Putamen (tissue), 1 donor: ENCODE data around the gene PSTK.
A peak's percentile ranks its signal among the peaks of the same experiment; 100 is the strongest.

Source experiments
- DNase-seq: peaks from one replicate; pipeline ENCODE4 v3.0.0-alpha.2; 2016; ENCODE audit warnings: low spot score

PSTK gene, protein sequence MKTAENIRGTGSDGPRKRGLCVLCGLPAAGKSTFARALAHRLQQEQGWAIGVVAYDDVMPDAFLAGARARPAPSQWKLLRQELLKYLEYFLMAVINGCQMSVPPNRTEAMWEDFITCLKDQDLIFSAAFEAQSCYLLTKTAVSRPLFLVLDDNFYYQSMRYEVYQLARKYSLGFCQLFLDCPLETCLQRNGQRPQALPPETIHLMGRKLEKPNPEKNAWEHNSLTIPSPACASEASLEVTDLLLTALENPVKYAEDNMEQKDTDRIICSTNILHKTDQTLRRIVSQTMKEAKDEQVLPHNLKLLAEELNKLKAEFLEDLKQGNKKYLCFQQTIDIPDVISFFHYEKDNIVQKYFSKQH

DNA sequence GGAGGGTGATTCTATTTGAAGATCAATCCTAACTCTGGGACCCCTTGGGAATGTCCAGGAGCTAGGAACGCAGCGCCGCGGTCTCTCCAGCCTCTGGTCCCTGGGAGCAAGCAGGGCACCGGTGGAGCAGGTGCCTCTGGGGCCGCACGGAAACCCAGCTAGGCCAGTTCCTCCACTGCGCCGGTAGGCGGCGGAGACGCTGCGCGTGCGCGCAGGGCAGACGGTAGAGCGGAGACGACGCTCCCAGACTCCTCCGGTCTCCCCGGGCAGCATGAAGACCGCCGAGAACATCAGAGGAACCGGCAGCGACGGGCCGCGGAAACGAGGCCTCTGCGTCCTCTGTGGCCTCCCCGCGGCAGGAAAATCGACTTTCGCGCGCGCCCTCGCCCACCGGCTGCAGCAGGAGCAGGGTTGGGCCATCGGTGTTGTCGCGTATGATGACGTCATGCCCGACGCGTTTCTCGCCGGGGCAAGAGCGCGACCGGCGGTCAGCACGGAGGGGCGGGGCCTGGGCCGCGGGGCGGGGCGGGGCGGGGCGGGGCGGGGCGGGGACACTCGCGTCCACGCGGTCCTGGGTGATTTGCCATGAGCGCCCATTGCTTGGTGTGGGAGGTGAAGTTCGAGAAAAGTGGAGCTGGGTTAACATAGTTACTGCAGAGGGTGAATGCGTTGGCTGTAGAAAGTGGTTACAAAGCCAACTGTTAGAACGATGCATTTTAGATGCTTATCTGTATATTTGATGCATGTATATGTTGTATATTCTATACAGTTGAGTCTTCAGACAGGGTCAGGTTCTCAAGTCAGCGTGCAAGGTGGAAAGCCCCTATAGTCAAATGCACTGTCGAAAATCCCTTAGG lies at the start of gene PSTK:
PSTK (plus strand) TSS at position 193 of the 857 bp plus-strand sequence; CDS start at position 272, 79 bp downstream.
- peak; percentile 91 for DNase-seq

DNA sequence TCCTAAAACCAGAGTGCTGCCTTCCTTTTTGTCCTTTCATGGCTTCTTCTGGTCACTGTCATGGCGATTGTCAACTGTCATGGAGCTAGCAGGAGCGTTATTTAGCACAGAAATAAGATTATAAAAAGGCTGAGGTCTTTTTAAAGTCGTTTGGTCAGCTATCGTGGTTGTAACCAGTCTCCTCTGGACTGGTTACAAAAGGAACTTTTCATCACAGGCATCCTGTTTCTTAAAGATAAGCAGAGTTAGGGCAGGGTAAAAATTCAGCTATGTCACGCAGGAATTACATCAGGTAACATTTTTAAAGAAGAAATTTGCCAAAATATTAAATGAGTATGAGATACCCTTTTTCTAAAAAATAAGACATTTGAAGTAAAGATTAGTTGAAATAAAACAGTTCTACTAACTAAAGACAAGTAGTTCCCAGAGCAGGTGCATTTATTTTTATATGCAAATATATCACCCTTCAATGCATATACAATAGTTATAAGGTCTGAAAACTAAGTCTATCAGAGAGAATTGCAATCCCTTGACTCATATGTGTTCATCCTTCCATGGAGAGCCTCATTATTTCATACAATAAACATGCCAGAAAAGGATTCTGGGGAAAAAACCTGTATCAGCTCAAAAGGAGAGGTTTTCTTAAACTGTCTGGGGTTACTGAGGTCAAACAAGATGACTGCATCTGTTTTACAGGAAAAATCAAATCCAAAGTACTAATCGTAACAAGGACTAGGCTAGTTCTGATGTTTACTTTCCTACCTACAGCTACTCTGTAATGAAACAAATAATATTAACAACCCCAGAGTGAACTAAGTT lies 48.9 kb upstream of the PSTK start:
- DNase-seq, result no peak

DNA sequence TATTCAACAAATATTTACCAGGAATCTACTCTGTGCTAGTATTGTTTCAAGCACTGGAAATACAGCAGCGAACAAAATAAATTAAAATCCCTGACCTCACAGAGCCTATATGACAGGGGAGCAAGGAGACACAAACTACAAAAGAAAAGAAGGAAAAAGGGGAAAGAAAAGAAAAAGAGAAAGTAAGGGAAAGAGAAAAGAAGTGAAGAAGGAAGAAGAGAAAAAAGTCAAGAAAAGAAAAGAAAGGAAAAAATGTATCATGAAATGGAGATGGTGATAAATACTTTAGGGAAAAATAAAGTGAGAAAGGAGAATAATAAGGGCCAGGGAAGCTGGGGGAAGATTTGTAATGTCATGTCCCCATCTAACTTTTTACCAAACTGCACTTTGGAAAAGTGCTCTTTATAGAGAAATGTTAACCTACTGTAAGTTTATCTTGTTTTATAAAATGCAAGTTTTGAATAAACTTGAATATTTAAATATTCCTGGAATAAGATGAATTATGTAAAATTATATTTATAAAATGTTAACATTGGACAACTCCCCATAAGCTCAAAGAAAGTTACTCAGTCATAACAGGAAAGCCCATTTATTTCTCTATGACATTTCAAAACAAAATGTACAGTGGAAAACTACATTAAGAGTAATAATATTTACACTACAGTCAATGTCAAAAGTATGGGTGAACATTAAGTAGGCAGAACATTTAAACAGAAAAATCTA lies 40.9 kb upstream of the PSTK start:
- no peak for DNase-seq

DNA sequence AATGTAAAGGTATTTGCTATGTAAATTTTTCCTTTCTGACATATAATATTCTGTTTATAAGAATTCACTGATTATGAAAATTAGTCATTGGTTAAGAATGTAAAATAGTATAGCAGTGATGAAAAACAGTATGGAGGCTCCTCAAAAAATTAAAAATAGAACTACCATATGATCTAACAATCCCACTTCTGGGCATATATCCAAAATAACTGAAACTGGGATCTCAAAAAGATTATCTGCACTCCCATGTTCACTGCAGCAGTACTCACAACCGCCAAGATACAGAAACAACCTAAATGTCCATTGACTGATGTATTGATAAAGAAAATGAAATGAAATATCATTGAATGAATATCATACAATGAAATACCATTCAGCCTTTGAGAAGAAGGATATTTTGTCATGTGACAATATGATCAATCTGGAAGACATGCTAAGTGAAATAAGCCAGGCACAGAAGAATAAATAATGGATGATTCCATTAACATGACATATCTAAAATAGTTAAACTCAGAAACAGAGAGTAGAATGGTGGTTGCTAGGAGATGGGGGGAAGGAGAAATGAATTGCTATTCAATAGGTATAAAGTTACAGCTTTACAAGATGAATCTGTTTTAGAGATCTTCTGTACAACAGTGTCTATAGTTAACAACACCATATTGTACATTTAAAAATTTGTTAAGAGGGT lies 40.2 kb upstream of the PSTK start:
- DNase-seq, result no peak

DNA sequence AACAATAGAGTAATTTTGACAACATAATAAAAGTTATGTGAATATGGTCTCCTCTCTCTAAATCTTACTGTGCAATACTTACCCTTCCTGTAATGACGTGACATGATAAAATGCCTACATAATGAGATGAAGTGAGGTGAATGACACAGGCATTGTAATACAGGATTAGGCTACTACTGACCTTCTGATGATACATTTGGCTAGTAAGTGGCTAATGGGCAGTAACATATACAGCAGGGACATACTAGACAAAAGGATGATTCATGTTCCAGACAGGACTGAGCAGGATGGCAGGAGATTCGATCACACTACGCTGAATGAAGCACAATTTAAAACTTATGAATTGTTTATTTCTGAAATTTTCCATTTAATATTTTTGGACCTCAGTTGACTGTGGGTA lies 30.9 kb upstream of the PSTK start:
- DNase-seq, result no peak

DNA sequence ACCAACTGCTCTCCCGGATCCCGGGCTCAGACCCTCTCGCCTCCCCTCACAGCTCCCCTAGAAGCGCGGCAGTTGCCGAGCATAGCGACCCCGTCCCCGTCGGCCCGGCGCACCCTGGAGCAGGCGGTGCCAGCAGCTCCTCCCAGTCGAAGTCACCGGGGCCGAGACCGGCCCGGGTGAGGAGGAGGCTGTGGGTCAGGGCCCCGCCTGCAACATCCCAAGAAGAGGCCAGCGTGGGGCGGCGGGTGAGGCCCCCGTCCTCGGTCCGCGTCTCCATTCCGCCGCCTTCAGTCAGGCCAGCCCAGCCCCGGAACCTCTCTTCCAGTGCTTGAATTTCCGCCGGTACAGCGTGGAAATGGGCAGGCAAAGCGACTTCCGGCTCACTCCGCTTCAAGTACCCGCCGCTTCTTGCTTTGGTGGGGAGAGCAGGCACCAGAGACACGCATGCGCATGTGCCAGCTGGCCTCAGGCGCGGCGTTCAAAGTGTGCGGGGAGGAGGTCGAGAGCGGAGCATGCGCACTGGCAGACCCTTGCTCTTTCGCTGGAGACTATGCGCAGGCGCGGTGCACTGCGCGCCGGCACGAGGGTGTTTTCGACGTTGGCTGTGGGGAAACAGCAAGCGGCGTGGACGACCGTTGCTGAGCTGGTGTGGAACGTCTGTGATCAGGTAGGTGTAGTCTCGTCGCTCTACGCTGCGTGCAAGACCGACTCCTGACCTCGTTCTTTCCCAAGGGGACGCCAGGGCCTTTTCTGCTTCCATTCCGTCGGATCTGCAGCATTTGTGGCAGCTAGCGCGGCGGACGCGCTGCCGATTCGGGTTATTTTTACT lies 26.1 kb upstream of the PSTK start, which contains the start of gene C10orf88:
C10orf88 (minus strand) TSS at position 326 of the 829 bp plus-strand sequence; CDS start at position 277, 49 bp downstream.
- peak; percentile 99 for DNase-seq

DNA sequence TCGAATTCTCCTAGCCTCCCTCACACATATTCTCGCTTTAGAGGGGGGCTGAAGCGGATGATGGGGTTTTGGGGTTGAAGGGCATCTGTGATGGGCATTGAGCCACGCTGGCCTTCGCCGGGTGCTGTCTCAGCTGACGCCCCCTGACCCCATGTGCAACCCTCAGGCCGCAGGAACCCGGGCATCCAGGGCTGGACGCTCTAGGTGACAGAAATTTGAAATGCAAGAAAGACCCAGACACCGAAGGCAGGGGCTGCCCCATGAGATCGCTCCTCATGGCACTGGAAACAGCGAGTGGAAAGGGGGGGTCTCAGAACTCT lies 25.5 kb upstream of the PSTK start:
- DNase-seq, result no peak

DNA sequence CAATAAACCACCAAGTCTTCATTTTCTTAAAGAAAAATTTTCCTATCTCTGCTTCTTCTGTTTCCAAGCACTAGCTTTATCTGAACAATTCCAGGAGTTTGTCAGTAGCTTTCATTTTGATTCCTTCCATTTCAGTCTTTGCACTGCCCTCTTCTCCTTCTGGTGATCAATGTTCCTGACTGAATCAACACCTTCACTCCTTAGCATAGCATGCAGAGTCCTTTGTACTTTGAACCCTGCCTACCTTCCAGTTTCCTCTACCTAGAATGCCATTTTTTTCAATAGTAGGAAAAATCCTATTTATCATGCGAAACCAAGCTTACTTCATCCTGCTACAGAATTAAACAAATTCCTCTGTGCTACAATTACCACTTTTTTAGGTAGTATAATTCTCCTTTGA lies 24.3 kb upstream of the PSTK start:
- DNase-seq, result no peak

DNA sequence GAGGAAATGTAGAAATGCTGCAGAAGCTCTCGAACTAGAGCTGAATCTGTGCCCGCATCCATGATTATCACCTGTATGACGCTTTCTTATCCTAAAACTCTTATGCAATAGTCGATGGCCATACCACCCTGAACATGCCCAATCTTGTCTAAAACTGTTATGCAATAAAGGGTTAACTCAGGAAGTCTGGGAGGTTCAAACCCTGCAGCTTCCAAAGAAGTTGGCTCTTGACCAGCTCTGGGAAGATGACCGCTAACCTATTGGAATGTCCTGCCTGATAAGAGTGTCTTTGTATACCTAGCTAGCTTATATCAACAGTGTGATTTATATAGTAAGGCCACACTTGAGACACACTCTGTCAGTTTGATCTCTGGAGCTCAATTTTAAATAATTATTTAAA lies 22.7 kb upstream of the PSTK start:
- DNase-seq, result no peak

DNA sequence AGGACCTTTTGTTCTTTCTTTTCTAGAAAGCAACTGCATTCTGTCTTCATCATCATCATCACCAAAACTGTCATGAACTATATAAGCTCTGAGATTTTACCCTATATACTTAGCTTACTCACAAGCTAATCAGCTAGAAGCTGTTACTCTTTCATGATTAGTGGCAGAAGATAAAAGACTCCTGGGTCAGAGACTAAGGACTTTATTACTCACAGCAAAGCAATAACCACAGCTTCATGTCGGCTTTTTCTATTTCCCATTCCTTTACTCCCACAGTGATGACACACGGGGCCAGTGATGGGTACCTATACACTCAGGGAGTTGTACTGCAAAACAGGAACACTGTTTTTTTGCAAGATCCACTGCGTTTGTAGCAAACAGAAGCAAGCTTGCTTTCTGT lies 17.8 kb upstream of the PSTK start:
- DNase-seq, result no peak

DNA sequence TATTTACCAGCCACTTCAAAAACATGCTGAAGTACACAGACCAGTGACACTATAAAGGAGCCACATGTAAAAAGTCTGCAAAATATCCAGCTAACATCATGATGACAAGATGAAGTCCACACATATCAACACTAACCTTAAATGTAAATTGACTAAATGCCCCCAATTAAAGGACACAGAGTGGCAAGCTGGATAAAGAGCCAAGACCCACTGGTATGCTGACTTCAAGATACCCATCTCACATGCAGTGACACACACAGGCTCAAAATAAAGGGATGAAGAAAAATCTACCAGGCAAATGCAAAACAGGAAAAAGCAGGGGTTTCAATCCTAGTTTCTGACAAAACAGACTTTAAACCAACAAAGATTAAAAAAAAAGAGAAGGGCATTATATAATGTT lies 13.3 kb upstream of the PSTK start:
- DNase-seq, result no peak

DNA sequence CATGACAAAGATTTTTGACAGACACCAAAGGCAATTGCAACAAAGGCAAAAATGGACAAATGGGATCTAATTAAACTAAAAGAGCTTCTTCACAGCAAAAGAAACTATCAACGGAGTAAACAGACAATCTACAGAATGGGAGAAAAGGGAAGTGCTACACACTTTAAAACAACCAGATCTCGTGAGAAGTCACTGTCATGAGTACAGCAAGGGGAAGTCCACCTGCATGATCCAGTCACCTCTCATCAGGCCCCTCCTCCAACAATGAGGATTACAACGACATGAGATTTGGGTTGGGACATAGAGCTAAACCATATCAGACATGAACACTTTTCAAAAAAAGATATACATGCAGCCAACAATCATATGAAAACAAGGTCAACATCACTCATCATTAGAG lies 11.5 kb upstream of the PSTK start:
- DNase-seq, result no peak

DNA sequence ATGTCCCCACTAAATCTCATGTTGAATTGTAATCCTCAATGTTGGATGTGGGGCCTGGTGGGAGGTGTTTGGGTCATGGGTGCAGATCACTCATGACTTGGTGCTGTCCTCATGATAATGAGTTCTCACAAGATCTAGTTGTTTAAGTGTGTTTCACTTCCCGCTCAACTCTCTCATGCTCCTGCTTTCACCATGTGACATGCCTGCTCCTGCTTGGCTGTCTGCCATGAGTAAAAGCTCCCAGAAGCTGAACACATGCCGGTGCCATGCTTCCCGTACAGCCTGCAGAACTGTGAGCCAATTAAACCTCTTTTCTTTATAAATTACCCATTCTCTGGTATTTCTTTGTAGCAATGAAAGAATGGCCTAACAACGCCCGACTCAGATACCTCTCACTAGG lies 6.2 kb upstream of the PSTK start:
- no peak for DNase-seq

DNA sequence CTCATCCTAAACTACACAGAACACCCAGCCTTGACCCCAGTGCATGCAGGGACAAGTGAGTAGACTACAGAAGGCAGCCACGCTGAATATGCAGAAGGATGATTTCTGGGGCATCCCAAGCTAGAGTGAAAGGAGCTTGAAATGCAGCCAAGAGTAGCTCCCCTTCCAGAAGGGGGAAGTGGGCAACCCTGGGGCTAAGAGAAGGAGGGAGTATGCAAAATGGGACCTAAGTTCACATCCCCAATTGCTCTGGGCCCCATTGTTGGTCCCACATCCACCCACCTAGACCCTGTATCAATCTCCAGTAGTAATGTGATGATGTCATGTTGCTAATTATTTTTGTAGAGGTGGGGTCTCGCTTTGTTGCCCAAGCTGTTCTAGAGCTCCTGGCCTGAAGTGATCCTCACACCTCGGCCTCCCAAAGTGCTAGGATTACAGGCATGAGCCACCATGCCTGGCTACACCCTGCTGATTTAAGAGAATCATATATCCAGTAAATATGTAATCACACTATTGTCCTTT lies 5.6 kb upstream of the PSTK start:
- no peak for DNase-seq

DNA sequence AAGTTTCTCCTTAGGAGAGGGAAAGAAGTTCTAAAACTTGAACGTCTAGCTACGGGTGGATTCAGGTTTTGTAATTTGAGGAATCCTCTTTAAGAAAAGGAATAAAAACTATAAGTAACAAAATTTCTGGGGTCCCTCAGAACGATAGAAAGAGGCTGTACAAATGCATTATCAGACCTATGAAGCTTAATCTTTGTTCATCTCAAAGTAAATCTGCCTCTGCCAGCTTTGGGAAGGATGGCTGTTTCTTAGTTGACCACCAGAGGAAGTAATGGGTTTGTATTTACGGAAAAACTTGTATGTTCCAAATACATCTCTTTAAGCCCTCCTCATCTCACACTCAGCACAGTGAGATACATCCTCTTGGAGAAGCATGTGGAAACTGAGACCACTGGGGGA lies 864 bp downstream of the PSTK start:
- DNase-seq, result no peak

DNA sequence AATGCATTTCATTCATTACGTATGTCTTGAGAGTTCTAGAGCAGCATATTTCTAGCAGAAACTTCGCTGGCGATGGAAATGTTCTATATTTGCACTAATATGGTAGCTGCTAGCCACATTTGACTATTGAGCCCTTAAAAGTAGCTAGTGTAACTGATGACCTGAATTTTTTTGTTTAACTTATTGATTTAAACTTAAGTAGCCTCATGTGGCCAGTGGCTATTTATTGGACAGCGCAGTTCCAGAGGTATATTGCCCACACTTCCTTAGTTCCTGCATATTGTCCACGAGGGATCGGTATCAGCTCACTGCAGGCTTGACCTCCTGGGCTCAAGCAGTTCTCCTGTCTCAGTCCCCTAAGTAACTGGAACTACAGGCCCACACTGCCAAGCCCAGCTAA lies 3.7 kb downstream of the PSTK start:
- no peak for DNase-seq

DNA sequence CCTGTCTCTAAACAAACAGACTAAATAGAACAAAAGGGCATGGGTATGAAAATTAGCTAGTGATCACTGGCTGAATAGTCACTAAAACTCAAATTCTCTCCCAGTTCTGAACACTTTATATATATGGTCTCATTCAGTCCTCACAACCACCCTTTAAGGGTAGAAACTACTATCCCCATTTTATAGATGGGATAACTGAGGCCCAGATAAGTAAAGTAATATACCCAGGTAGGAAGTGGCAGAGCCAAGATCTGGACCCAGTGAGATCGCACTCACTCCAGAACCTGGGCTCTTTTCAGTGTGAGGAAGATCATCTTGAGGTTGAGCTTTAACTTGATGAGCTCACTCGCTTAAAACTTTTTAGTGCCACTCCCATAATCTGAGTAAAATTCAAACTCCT lies 4.5 kb downstream of the PSTK start:
- DNase-seq, result no peak

DNA sequence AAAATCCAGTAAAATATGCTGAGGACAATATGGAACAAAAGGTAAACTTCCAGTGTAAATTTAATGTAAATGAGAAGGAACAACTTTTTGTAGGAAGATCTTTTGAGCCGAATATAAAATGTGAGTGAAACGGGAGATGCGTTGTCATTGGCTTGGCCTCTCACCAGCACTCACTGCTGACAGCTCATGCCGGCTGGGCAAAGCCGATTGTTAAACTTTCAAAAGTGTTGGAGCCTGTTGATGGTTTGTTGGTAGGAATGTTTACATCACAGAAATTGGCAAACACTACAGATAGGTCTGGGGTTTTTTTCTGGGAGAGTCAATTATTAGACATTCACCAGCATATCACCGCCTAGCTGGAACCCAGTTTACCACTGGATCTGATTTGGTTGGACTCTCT lies 6.1 kb downstream of the PSTK start:
- no peak for DNase-seq

DNA sequence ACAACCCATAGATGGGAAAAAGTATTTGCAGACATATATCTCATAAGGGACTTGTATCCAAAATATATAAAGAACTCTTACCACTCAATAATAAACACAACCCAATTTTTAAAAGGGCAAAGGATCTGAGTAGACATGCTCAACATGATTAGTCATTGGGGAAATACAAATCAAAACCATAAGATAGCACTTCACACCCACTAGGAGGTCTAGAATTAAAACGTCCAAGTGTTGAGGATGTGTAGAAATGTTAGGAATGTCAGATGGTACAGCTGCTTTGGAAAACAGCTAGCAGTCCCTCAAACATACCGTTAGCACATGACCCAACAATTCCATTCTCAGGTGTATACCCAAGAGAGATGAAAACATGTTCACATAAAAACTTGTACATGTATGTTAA lies 8.3 kb downstream of the PSTK start:
- DNase-seq, result no peak

DNA sequence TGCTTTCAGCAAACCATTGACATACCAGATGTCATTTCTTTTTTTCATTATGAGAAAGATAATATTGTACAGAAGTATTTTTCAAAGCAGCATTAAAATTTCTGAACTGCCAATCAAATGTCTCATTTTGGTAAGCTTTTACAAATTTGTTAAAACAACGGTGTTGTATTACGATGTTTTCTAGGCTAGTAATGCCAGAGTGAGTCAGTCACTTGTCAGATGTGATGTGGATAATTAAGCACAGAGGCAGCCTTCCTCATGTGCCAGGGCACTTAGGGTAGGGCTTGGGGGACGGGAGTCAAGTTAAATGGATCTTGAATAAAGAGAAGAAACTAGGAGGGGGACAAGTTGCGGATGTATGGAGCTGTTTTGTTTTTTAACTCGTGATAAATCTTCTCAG lies 10.1 kb downstream of the PSTK start:
- DNase-seq, result no peak
